Stimulated activated CD4-positive, alpha-beta T cell treated with anti-CD3 and anti-CD28 coated beads, Interleukin-4, amount 100 ng/mL, for 48 hours (primary cell): ENCODE results near the gene ARPC5.

Experiments used
- DNase-seq, 2 donors: peaks; one replicate each; pipeline ENCODE4 v3.0.0-alpha.2; 2020; ENCODE audit warnings: low read depth in 2 of 2

The ARPC5 gene

GRCh38 chr1:183586455-183586854 is 49.1 kb downstream of the ARPC5 start:
- no peak for DNase-seq

GRCh38 chr1:183585038-183585437 is 50.5 kb downstream of the ARPC5 start:
- no peak for DNase-seq

- DNase-seq: no peak
These were observed 51.4 kb downstream of the ARPC5 start for GRCh38 chr1:183584147-183584546.

GRCh38 chr1:183583466-183583865 is 52.1 kb downstream of the ARPC5 start:
- DNase-seq: no peak

- no peak for DNase-seq
These were observed 53.4 kb downstream of the ARPC5 start for GRCh38 chr1:183582021-183582713.

GRCh38 chr1:183580281-183580682 is 55.3 kb downstream of the ARPC5 start:
- no peak for DNase-seq

GRCh38 chr1:183578856-183579255 is 56.7 kb downstream of the ARPC5 start:
- no peak for DNase-seq

GRCh38 chr1:183577897-183578465 is 57.6 kb downstream of the ARPC5 start:
- no peak for DNase-seq

GRCh38 chr1:183576537-183576936 is 59.0 kb downstream of the ARPC5 start:
- DNase-seq: no peak

- no peak for DNase-seq
These were observed 60.0 kb downstream of the ARPC5 start for GRCh38 chr1:183575606-183576005.

GRCh38 chr1:183572721-183573120 is 62.9 kb downstream of the ARPC5 start:
- no peak for DNase-seq

- DNase-seq: no peak
These were observed 63.8 kb downstream of the ARPC5 start for GRCh38 chr1:183571678-183572268.
